GM13976 (cell line): ENCODE measurements around the gene ZNF804A.

Experiments
- DNase-seq: peaks from one replicate; pipeline ENCODE4 v3.0.0; 2012; ENCODE audit warnings: low spot score
- CTCF ChIP-seq: IDR thresholded peaks from 2 replicates; pipeline ENCODE4 v1.5.1; 2012; ENCODE audit warnings: borderline replicate concordance, mild to moderate bottlenecking; ENCODE audit not compliant: insufficient read depth; ENCODE audit errors: extremely low read depth, missing control alignments, control extremely low read depth
- in situ Hi-C: fragments of 300-500 bp; cut with MboI; formaldehyde crosslinking; loops from one replicate; pipeline ENCODE4 v1.12.0; 2022; ENCODE audit warnings: low sequenced_read_pairs, mixed read lengths, inconsistent platforms; ENCODE audit not compliant: unreplicated experiment

ZNF804A gene

GRCh38 chr2:184558713-184559464 lies 39.4 kb upstream of the ZNF804A start:
- no peak for DNase-seq
- TF ChIP-seq CTCF = no peak
- in situ Hi-C loops = no loop called here

GRCh38 chr2:184560603-184561002 lies 37.7 kb upstream of the ZNF804A start:
- no peak for DNase-seq
- TF ChIP-seq CTCF = no peak
- in situ Hi-C loops = no loop called here

GRCh38 chr2:184562532-184562931 lies 35.8 kb upstream of the ZNF804A start:
- DNase-seq = no peak
- in situ Hi-C loops = no loop called here
- no peak for TF ChIP-seq CTCF

- in situ Hi-C loops = no loop called here
- TF ChIP-seq CTCF = no peak
- no peak for DNase-seq
These were observed 34.2 kb upstream of the ZNF804A start for GRCh38 chr2:184564092-184564491.

- in situ Hi-C loops = no loop called here
- TF ChIP-seq CTCF = no peak
These were observed 31.6 kb upstream of the ZNF804A start for GRCh38 chr2:184566716-184567115.

GRCh38 chr2:184577056-184577455 lies 21.3 kb upstream of the ZNF804A start:
- TF ChIP-seq CTCF = no peak
- DNase-seq = no peak
- in situ Hi-C loops = no loop called here

More at GRCh38 chr2:184566716-184567115, 31.6 kb upstream of the ZNF804A start:
- no peak for DNase-seq
